Measurements from ENCODE around the gene NFKBIB.

Gene NFKBIB

GRCh38 chr19:38958301-38958700 is 58.5 kb downstream of the NFKBIB start:
- DNase-seq (ENCODE audit: low read depth, low spot score) = no peak

Data from astrocyte of the hippocampus (primary cell).